Measurements from ENCODE around the gene LIME1.

GRCh38 chr20:63703976-63704748 is 32.3 kb upstream of the LIME1 start:
- no peak for TF ChIP-seq GATA3 (IDR thresholded peaks at IDR 0.05; ENCODE audit: low read depth, low read length)
- no peak for TF ChIP-seq GATA2 (IDR thresholded peaks at IDR 0.05; ENCODE audit: low read depth, low read length)

All from SH-SY5Y (cell line).